Caco-2 (cell line): ENCODE results near the gene C11orf91. TPM values are rescaled to one million over a fixed set of nuclear protein-coding genes. Genes with fewer than 3 reads are reported as not detected.

Experiments used
- BruUV-seq: library from RNA; stranded (reverse); fragments of 400-500 nt; replicated peaks from 2 replicates; lab custom pipeline; 2021; lab: Mats Ljungman, UMichigan
- CTCF ChIA-PET: fragments of 300-600 bp; sonication (Branson Sonifier 250); formaldehyde crosslinking; loops from one replicate; lab custom pipeline; 2022; ENCODE audit warnings: antibody characterized with exemption; lab: Charles Lee
- POLR2A ChIA-PET: fragments of 300-600 bp; sonication (Branson Sonifier 250); formaldehyde crosslinking; loops from one replicate; lab custom pipeline; 2022; ENCODE audit warnings: antibody characterized with exemption; lab: Charles Lee
- DNase-seq, 2 experiments: peaks; one replicate each; pipeline versions ENCODE4 v3.0.0 to v3.0.0-alpha.2; 2020 to 2022
- H3K27me3 ChIP-seq: replicated peaks from 2 replicates; pipeline ENCODE4 v1.6.0; 2011; ENCODE audit warnings: low read length; ENCODE audit not compliant: control insufficient read depth, insufficient read depth
- H3K36me3 ChIP-seq: 2 replicates; pipeline ENCODE4 v1.5.1; 2011; ENCODE audit warnings: low read length; ENCODE audit not compliant: control insufficient read depth, insufficient read depth
- H3K4me1 ChIP-seq: fragments of 250-450 bp; sonication (Bioruptor Pico); 2 replicates; pipeline ENCODE4 v1.5.1; 2020; ENCODE audit warnings: mild to moderate bottlenecking
- H3K4me3 ChIP-seq: 2 replicates; pipeline ENCODE4 v1.5.1; 2011; ENCODE audit warnings: low read depth, mild to moderate bottlenecking, control low read depth, low read length
- H3K9me3 ChIP-seq: fragments of 250-450 bp; sonication (Bioruptor Pico); 2 replicates; pipeline ENCODE4 v1.5.1; 2020; ENCODE audit warnings: mild to moderate bottlenecking, moderate library complexity
- H3K27ac Mint-ChIP-seq: one replicate; pipeline ENCODE4 v1.8.0; 2022; ENCODE audit warnings: mixed read lengths; ENCODE audit not compliant: unreplicated experiment
- H3K27me3 Mint-ChIP-seq: one replicate; pipeline ENCODE4 v1.8.0; 2022; ENCODE audit warnings: mixed read lengths; ENCODE audit not compliant: insufficient read depth, unreplicated experiment
- H3K36me3 Mint-ChIP-seq: one replicate; pipeline ENCODE4 v1.8.0; 2022; ENCODE audit warnings: mild to moderate bottlenecking, mixed read lengths; ENCODE audit not compliant: insufficient read depth, unreplicated experiment
- H3K4me1 Mint-ChIP-seq: one replicate; pipeline ENCODE4 v1.8.0; 2022; ENCODE audit warnings: low read depth, mixed read lengths; ENCODE audit not compliant: unreplicated experiment
- H3K4me3 Mint-ChIP-seq: one replicate; pipeline ENCODE4 v1.8.0; 2022; ENCODE audit warnings: mild to moderate bottlenecking, moderate library complexity, mixed read lengths; ENCODE audit not compliant: unreplicated experiment
- H3K9me3 Mint-ChIP-seq: one replicate; pipeline ENCODE4 v1.8.0; 2022; ENCODE audit warnings: mixed read lengths; ENCODE audit not compliant: unreplicated experiment
- intact Hi-C: fragments of 100-400 bp; cut with micrococcal nuclease; formaldehyde crosslinking; loops from one replicate; pipeline ENCODE4 v1.10.0; 2022; ENCODE audit not compliant: unreplicated experiment
- total RNA-seq: library from RNA; stranded (reverse); gene quantifications from 2 replicates; pipeline ENCODE4 v1.2.3, GENCODE V29; 2022
- TF ChIP-seq, protein P1 (sequence below), 2 experiments: fragments of 200-600 bp in 1 of 2; IDR thresholded peaks; 1 replicate in 1 of 2; 2 replicates in 1 of 2; pipeline versions ENCODE4 v1.5.1 to v1.8.0; 2011 to 2022; ENCODE audit warnings: antibody characterized with exemption in 1 of 2, control low read depth in 1 of 2, inconsistent platforms in 1 of 2, low read depth in 1 of 2, low read length in 1 of 2, mild to moderate bottlenecking in 1 of 2, moderate library complexity in 1 of 2; ENCODE audit not compliant: insufficient read depth in 1 of 2, severe bottlenecking in 1 of 2, unreplicated experiment in 1 of 2

Gene C11orf91
- total RNA-seq, 1 experiment from 2014 or later = not detected

DNA sequence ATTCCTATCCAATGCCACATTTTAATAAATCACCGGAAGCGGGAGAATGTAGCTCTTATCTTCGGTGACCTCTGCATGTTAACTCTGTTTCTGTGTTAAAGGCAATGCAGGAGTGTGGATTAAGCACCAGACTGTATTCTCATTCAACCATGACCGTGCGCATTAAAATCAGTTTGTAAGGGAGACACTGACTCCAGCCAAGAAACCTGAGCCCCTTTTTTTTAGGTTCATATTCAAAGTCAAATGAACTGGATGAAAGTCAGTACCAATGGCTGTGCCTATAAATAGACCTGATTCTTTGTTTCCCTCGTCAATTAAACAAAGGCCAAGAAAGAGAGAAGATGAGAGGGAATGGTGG, 32.2 kb downstream of the C11orf91 start:
- Mint-ChIP-seq H3K4me3 (no peak overlapping the region), H3K27ac (no peak overlapping the region), H3K4me1 (no peaks in the 10 kb centered on the region), H3K9me3 (no peaks in the 10 kb centered on the region), H3K27me3 (peaks cover 12% of the 10 kb centered on the region), H3K36me3 (no peaks in the 10 kb centered on the region)
- H3K27me3 ChIP-seq = 0 out of 2 replicates have a peak, but pooled peaks cover 1% of the 10 kb centered on the region
- ChIA-PET POLR2A (no interaction called here), CTCF (no interaction called here)
- no peak overlapping the region for H3K4me3 ChIP-seq
- no peaks in the 10 kb centered on the region for H3K36me3 ChIP-seq
- TF ChIP-seq, protein P1, sequence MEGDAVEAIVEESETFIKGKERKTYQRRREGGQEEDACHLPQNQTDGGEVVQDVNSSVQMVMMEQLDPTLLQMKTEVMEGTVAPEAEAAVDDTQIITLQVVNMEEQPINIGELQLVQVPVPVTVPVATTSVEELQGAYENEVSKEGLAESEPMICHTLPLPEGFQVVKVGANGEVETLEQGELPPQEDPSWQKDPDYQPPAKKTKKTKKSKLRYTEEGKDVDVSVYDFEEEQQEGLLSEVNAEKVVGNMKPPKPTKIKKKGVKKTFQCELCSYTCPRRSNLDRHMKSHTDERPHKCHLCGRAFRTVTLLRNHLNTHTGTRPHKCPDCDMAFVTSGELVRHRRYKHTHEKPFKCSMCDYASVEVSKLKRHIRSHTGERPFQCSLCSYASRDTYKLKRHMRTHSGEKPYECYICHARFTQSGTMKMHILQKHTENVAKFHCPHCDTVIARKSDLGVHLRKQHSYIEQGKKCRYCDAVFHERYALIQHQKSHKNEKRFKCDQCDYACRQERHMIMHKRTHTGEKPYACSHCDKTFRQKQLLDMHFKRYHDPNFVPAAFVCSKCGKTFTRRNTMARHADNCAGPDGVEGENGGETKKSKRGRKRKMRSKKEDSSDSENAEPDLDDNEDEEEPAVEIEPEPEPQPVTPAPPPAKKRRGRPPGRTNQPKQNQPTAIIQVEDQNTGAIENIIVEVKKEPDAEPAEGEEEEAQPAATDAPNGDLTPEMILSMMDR (IDR thresholded peaks at IDR 0.05; ENCODE audit: insufficient read depth in 1 of 2, low read depth in 1 of 2, low read length in 1 of 2, severe bottlenecking in 1 of 2, unreplicated experiment in 1 of 2) = no peak
- DNase-seq = no peak
- BruUV-seq = no TSS peak
- H3K9me3 ChIP-seq = no peaks in the 10 kb centered on the region
- intact Hi-C loops = no loop called here
- no peaks in the 10 kb centered on the region for H3K4me1 ChIP-seq

- intact Hi-C loops = no loop called here
- Mint-ChIP-seq H3K4me1 (no peaks in the 10 kb centered on the region), H3K27me3 (peaks cover 12% of the 10 kb centered on the region), H3K36me3 (no peaks in the 10 kb centered on the region), H3K27ac (no peak overlapping the region), H3K9me3 (no peaks in the 10 kb centered on the region), H3K4me3 (no peak overlapping the region)
- H3K4me1 ChIP-seq = no peaks in the 10 kb centered on the region
- H3K4me3 ChIP-seq = no peak overlapping the region
- no TSS peak for BruUV-seq
- CTCF ChIA-PET = no interaction called here
- no peaks in the 10 kb centered on the region for H3K36me3 ChIP-seq
- TF ChIP-seq, protein P1 (IDR thresholded peaks at IDR 0.05; ENCODE audit: insufficient read depth in 1 of 2, low read depth in 1 of 2, low read length in 1 of 2, severe bottlenecking in 1 of 2, unreplicated experiment in 1 of 2) = no peak
- H3K9me3 ChIP-seq = no peaks in the 10 kb centered on the region
- DNase-seq = no peak
- peaks cover 1% of the 10 kb centered on the region; the same call in 1 of the 2 replicates for H3K27me3 ChIP-seq
- POLR2A ChIA-PET = no interaction called here
These were observed 32.7 kb downstream of the C11orf91 start for GRCh38 chr11:33667819-33668467.

DNA sequence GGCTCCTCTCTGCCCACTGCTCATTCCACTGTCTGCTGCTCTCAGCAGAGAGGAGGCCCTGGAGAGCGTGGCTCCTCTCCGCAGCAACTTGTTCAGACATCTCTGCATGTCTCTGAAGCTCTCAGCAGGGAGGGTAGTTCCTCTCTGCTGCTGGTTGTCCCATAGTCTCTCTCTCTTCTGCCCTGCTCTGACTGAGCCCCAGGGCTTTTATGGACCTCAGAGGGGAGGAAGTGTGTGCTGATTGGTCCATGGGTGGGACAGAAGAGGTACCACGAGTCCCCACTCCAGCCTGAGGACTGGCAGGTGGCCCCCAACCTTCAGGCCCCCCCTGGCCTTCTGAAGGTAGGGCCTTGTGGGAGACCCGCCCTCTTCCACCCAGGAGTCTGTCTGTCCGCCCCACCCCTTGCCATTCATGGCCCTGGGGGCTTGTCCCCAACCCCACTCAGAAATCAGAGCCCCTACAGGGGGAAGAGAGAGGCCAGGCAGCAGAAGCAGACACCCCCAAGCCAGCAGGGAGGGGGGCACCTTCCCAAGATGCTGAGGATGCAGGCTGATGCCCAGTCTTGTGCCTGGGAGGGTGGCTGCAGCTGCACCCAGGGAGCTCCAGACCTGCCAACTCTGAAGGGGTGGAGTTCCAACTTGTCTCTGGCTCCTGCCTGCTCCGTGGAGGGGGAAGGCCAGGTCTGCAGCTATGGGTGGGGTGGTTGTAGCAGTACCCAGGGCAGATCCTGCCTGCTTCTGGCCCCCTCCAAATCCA, 35.1 kb downstream of the C11orf91 start:
- Histone ChIP-seq H3K4me1 (no peaks in the 10 kb centered on the region), H3K27me3 (no peaks in the 10 kb centered on the region; the same call in 1 of the 2 replicates), H3K9me3 (no peaks in the 10 kb centered on the region), H3K36me3 (no peaks in the 10 kb centered on the region), H3K4me3 (no peak overlapping the region)
- TF ChIP-seq, protein P1 (IDR thresholded peaks at IDR 0.05; ENCODE audit: insufficient read depth in 1 of 2, low read depth in 1 of 2, low read length in 1 of 2, severe bottlenecking in 1 of 2, unreplicated experiment in 1 of 2) = no peak
- Mint-ChIP-seq H3K27ac (no peak overlapping the region), H3K36me3 (no peaks in the 10 kb centered on the region), H3K9me3 (no peaks in the 10 kb centered on the region), H3K4me3 (no peak overlapping the region), H3K4me1 (no peaks in the 10 kb centered on the region), H3K27me3 (peaks cover 10% of the 10 kb centered on the region)
- ChIA-PET POLR2A (no interaction called here), CTCF (no interaction called here)
- intact Hi-C loops = no loop called here
- BruUV-seq = no TSS peak
- DNase-seq = no peak
